Choroid plexus epithelial cell (primary cell): ENCODE measurements around the gene ITM2B.

Source experiments
- DNase-seq: peaks from one replicate; pipeline ENCODE4 v3.0.0-alpha.2; 2010; ENCODE audit warnings: low read depth
- H3K4me3 ChIP-seq: 2 replicates; pipeline ENCODE4 v1.5.1; 2011; ENCODE audit warnings: low read depth, mild to moderate bottlenecking, control low read depth, low read length, moderate library complexity
- TF ChIP-seq, protein P1 (sequence below): conservative IDR thresholded peaks from 2 replicates; pipeline ENCODE4 v1.5.1; 2011; ENCODE audit warnings: low read depth, mild to moderate bottlenecking, control low read depth, inconsistent platforms, low read length, moderate library complexity

ITM2B gene

DNA sequence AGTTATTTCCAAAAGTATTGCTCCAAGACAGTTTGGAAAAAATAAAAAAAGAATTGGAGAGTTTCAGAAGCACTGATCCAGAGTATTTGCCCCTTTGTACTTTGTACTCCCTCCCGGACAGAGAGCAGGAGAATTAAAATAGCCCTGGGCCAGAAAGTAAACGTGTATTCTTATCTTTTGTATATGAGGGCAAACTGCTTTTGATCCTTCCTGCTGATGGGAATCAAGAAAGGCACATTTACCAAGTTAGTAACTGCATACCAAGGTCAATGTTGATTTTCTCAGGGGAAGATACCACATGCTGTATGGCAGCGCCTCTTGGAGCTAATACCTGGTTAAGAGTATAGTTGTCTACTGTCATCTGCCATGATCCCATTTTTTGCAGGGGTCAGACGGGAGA lies 59.6 kb downstream of the ITM2B start:
- H3K4me3 ChIP-seq: no peak overlapping the region
- TF ChIP-seq, protein P1, sequence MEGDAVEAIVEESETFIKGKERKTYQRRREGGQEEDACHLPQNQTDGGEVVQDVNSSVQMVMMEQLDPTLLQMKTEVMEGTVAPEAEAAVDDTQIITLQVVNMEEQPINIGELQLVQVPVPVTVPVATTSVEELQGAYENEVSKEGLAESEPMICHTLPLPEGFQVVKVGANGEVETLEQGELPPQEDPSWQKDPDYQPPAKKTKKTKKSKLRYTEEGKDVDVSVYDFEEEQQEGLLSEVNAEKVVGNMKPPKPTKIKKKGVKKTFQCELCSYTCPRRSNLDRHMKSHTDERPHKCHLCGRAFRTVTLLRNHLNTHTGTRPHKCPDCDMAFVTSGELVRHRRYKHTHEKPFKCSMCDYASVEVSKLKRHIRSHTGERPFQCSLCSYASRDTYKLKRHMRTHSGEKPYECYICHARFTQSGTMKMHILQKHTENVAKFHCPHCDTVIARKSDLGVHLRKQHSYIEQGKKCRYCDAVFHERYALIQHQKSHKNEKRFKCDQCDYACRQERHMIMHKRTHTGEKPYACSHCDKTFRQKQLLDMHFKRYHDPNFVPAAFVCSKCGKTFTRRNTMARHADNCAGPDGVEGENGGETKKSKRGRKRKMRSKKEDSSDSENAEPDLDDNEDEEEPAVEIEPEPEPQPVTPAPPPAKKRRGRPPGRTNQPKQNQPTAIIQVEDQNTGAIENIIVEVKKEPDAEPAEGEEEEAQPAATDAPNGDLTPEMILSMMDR: no peak
- no peak for DNase-seq

DNA sequence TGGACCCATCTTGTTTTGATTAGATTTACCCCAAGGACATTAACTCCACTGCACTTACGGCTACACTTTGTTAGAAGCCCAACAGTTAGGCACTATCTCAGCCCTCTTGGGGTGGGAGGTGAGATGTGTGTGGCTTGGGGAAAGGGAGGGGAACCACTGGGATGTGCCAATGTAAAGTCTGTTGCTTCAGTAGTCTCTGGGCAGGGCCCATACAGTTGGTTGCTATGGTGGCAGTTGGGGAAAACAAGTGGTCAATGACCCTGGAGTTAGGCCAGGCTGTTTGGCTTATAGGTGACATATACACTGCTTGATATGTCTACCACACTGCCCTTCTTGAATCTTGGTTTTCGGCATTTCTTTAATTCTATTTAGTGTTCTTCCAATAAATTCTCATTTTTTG lies 61.6 kb downstream of the ITM2B start:
- no peak for DNase-seq
- H3K4me3 ChIP-seq: no peak overlapping the region
- TF ChIP-seq, protein P1: no peak

DNA sequence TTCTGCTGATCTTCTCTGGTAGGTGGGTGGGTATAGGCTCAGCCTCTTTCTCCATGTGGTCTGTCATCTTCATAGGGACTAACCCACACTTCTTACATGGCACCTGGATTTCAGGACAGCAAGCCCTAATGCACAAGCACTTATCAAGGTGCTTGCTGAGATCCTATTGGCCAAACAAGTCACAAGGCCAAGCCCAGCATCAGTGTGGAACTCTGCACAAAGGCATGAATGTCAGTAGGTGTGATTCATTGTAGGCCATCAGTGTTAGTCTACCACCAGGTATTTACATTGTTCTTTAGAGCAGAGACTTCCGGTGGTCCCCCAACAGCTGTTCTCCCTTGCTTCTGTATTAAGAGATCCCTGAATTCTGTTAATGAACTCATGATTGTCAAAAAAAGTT lies 62.3 kb downstream of the ITM2B start:
- TF ChIP-seq, protein P1: no peak
- no peak overlapping the region for H3K4me3 ChIP-seq
- no peak for DNase-seq

DNA sequence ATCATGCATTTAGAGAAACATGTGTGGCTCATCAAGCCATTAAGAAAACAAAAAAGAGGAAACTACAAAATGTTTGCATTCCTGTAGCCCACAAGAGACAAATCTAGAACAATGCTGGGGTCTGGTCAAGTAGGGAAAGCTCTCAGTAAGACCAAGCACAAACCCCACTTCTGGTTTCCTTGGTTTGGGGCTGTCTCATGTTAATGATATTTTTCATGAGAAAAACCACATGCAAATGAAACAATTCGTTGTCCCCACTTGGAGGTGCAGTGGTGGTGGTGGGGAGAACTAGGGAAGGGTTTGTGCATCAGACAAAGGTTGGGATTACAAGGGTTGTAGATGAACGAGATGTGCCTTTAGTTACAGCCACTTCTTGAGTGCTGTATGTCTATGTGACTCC lies 63.5 kb downstream of the ITM2B start:
- TF ChIP-seq, protein P1: no peak
- DNase-seq: no peak
- H3K4me3 ChIP-seq: no peak overlapping the region

DNA sequence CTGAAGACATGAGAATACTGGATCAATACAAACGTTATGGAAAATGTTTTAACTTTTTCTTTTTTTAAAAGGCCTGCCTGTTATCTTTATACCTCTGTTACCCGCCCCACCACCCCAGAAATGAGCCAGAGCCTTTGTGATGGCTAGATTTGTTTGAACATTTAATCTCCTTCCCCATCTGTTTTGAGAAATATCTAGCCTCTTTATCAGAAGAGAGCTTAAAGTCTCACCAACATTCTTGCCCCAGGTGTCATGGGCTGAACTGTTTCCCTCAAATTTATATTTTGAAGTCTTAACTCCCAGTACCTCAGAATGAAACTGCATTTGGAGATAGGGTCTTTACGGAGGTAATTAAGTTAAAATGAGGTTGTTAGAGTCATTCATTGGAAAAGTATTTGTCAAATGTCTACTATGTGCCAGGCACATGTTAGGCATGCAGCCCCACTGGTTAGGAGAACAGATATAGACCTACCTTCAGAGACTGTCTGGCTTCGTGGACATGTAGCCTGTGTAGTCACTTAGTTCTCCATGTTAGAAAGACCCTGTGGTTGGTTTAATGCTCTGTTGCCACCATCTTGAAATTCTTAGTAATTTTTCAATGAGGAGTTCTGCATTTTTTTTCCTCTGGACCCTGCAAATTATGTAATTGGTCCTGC lies 64.3 kb downstream of the ITM2B start:
- TF ChIP-seq, protein P1: no peak

DNA sequence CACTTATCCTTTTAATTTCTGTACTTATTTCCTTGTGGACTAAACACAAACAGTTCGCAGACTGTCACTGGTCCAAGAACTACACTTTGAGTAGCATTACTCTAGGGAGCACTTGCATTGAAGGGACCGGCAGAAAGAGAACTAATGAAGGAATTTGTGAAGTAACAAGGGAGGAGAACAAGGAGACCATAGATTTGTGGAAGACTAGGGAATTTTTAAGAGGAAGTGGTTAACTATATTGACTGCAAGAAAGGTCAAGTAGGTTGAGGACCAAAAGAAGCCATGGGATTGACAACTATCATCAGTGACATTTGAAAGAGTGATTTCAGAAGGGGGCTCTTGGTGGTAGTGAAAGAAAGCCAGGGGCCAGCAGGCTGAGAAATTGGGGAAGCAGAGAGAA lies 66.6 kb downstream of the ITM2B start:
- DNase-seq: no peak

More for the DNA sequence above, 64.3 kb downstream of the ITM2B start:
- DNase-seq: no peak
- H3K4me3 ChIP-seq: no peak overlapping the region

More for the DNA sequence above, 66.6 kb downstream of the ITM2B start:
- TF ChIP-seq, protein P1: no peak
- no peak overlapping the region for H3K4me3 ChIP-seq
